H9 (cell line): ENCODE measurements around the gene CALML5. TPM values are rescaled to one million over a fixed set of nuclear protein-coding genes. Genes with fewer than 3 reads are reported as not detected.

ENCODE experiments used
- DNase-seq: peaks from one replicate; pipeline ENCODE4 v3.0.0-alpha.2; 2017
- H2AFZ ChIP-seq: one replicate; pipeline ENCODE4 v1.6.1; 2013; ENCODE audit warnings: mild to moderate bottlenecking, low read length, control low read depth, moderate library complexity
- H2AK5ac ChIP-seq: 2 replicates; pipeline ENCODE4 v1.6.1; 2013; ENCODE audit warnings: low read length, control low read depth, mixed read lengths; ENCODE audit not compliant: insufficient read length
- H2BK120ac ChIP-seq: one replicate; pipeline ENCODE4 v1.6.1; 2013; ENCODE audit warnings: low read depth, mild to moderate bottlenecking, low read length, control low read depth, inconsistent platforms; ENCODE audit not compliant: poor library complexity, severe bottlenecking
- H2BK12ac ChIP-seq: 2 replicates; pipeline ENCODE4 v1.6.1; 2013; ENCODE audit warnings: low read length, control low read depth, mixed read lengths, low read depth; ENCODE audit not compliant: insufficient read length
- H2BK15ac ChIP-seq: 2 replicates; pipeline ENCODE4 v1.6.1; 2013; ENCODE audit warnings: low read depth, low read length, control low read depth
- H2BK20ac ChIP-seq: one replicate; pipeline ENCODE4 v1.6.1; 2013; ENCODE audit warnings: low read depth, mild to moderate bottlenecking, low read length, control low read depth, inconsistent platforms; ENCODE audit not compliant: poor library complexity, severe bottlenecking
- H2BK5ac ChIP-seq: 2 replicates; pipeline ENCODE4 v1.6.1; 2013; ENCODE audit warnings: low read length, control low read depth, mixed read lengths; ENCODE audit not compliant: insufficient read length
- H3K14ac ChIP-seq: 2 replicates; pipeline ENCODE4 v1.6.1; 2013; ENCODE audit warnings: low read length, control low read depth; ENCODE audit not compliant: insufficient read depth
- H3K18ac ChIP-seq: 2 replicates; pipeline ENCODE4 v1.6.1; 2013; ENCODE audit warnings: low read depth, mild to moderate bottlenecking, mixed read lengths, low read length, control low read depth; ENCODE audit not compliant: insufficient read length
- H3K23ac ChIP-seq: 2 replicates; pipeline ENCODE4 v1.6.1; 2013; ENCODE audit warnings: low read length, control low read depth, mixed read lengths, low read depth; ENCODE audit not compliant: insufficient read length
- H3K23me2 ChIP-seq: 2 replicates; pipeline ENCODE4 v1.6.1; 2013; ENCODE audit warnings: low read depth, mild to moderate bottlenecking, mixed read lengths, low read length, control low read depth; ENCODE audit not compliant: insufficient read length, poor library complexity, severe bottlenecking
- H3K27ac ChIP-seq: 2 replicates; pipeline ENCODE4 v1.5.1; 2013; ENCODE audit warnings: low read length, control low read depth, mixed read lengths, low read depth; ENCODE audit not compliant: insufficient read length
- H3K27me3 ChIP-seq: 2 replicates; pipeline ENCODE4 v1.6.1; 2013; ENCODE audit warnings: low read length, control low read depth, inconsistent platforms; ENCODE audit not compliant: insufficient read depth
- H3K4ac ChIP-seq: 2 replicates; pipeline ENCODE4 v1.6.1; 2013; ENCODE audit warnings: low read depth, mild to moderate bottlenecking, control low read depth, inconsistent platforms, low read length, moderate library complexity
- H3K4me1 ChIP-seq: 2 replicates; pipeline ENCODE4 v1.6.1; 2013; ENCODE audit warnings: low read length, control low read depth, inconsistent platforms; ENCODE audit not compliant: insufficient read depth
- H3K4me2 ChIP-seq: 2 replicates; pipeline ENCODE4 v1.6.1; 2013; ENCODE audit warnings: low read length, control low read depth, mixed read lengths; ENCODE audit not compliant: insufficient read length, insufficient read depth
- H3K56ac ChIP-seq: 2 replicates; pipeline ENCODE4 v1.6.1; 2013; ENCODE audit warnings: low read depth, mild to moderate bottlenecking, mixed read lengths, low read length, control low read depth; ENCODE audit not compliant: insufficient read length
- H3K79me1 ChIP-seq: 2 replicates; pipeline ENCODE4 v1.6.1; 2013; ENCODE audit warnings: low read depth, mild to moderate bottlenecking, moderate library complexity, low read length, control low read depth, inconsistent platforms; ENCODE audit not compliant: insufficient read depth, poor library complexity, severe bottlenecking
- H3K79me2 ChIP-seq: 2 replicates; pipeline ENCODE4 v1.6.1; 2013; ENCODE audit warnings: low read length, control low read depth, inconsistent platforms; ENCODE audit not compliant: insufficient read depth
- H3K9ac ChIP-seq: 2 replicates; pipeline ENCODE4 v1.6.1; 2013; ENCODE audit warnings: low read length, control low read depth, mixed read lengths; ENCODE audit not compliant: insufficient read length; ENCODE audit errors: extremely low read depth
- H3K9me3 ChIP-seq: one replicate; pipeline ENCODE4 v1.6.1; 2013; ENCODE audit warnings: low read depth, low read length, inconsistent platforms; ENCODE audit not compliant: control insufficient read depth
- H3T11ph ChIP-seq: one replicate; pipeline ENCODE4 v1.6.1; 2013; ENCODE audit warnings: mild to moderate bottlenecking, low read length, control low read depth, inconsistent platforms
- H4K20me1 ChIP-seq: one replicate; pipeline ENCODE4 v1.6.1; 2013; ENCODE audit not compliant: control insufficient read depth, insufficient read length, insufficient read depth
- H4K5ac ChIP-seq: 2 replicates; pipeline ENCODE4 v1.6.1; 2013; ENCODE audit warnings: low read depth, mild to moderate bottlenecking, mixed read lengths, low read length, control low read depth; ENCODE audit not compliant: insufficient read length
- H4K8ac ChIP-seq: replicated peaks from 2 replicates; pipeline ENCODE4 v1.6.1; 2013; ENCODE audit warnings: low read length, control low read depth, mixed read lengths, low read depth; ENCODE audit not compliant: insufficient read length
- H4K91ac ChIP-seq: 2 replicates; pipeline ENCODE4 v1.6.1; 2013; ENCODE audit warnings: low read depth, mild to moderate bottlenecking, moderate library complexity, mixed read lengths, low read length, control low read depth; ENCODE audit not compliant: insufficient read length
- H3K27ac Mint-ChIP-seq, 3 experiments: 2 replicates in 2 of 3; 3 replicates in 1 of 3; pipeline ENCODE4 v1.8.0; 2020 to 2021; ENCODE audit warnings: mixed read lengths in 3 of 3, mild to moderate bottlenecking in 1 of 3, moderate library complexity in 1 of 3
- H3K27me3 Mint-ChIP-seq: 2 replicates; pipeline ENCODE4 v1.8.0; 2021; ENCODE audit warnings: low read depth, mild to moderate bottlenecking, moderate library complexity, mixed read lengths
- H3K36me3 Mint-ChIP-seq, 3 experiments: 2 replicates in 2 of 3; 3 replicates in 1 of 3; pipeline ENCODE4 v1.8.0; 2020 to 2021; ENCODE audit warnings: low read depth in 3 of 3, mixed read lengths in 3 of 3; ENCODE audit not compliant: insufficient read depth in 1 of 3
- H3K4me1 Mint-ChIP-seq, 2 experiments: 2 replicates each; pipeline ENCODE4 v1.8.0; 2020; ENCODE audit warnings: mixed read lengths in 2 of 2
- H3K4me3 Mint-ChIP-seq, 2 experiments: 2 replicates in 1 of 2; 3 replicates in 1 of 2; pipeline ENCODE4 v1.8.0; 2020 to 2021; ENCODE audit warnings: mild to moderate bottlenecking in 2 of 2, mixed read lengths in 2 of 2, moderate library complexity in 1 of 2
- H3K9me3 Mint-ChIP-seq, 2 experiments: 2 replicates in 1 of 2; 3 replicates in 1 of 2; pipeline ENCODE4 v1.8.0; 2020; ENCODE audit warnings: mild to moderate bottlenecking in 2 of 2, mixed read lengths in 2 of 2, moderate library complexity in 1 of 2
- WGBS: extraction: QIAGEN DNeasy Blood & Tissue Kit; methylation state at CpG from one replicate; pipeline ENCODE4 v1.1.7; 2013; ENCODE audit warnings: missing lambda C conversion rate, low lambda C conversion rate, mixed read lengths; ENCODE audit not compliant: insufficient read length; ENCODE audit errors: extremely low coverage; 5-methylcytosine and 5-hydroxymethylcytosine counted together
- total RNA-seq: library from RNA; stranded (reverse); gene quantifications from 2 replicates; pipeline ENCODE4 v1.2.1, GENCODE V29; 2021
- TF ChIP-seq, protein P1 (sequence below): fragments of 200-600 bp; sonication (generic); conservative IDR thresholded peaks from 3 replicates; pipeline ENCODE4 v1.8.0; 2021; ENCODE audit warnings: antibody characterized with exemption, mild to moderate bottlenecking

Gene CALML5
- total RNA-seq, 1 experiment from 2014 or later = not detected

DNA sequence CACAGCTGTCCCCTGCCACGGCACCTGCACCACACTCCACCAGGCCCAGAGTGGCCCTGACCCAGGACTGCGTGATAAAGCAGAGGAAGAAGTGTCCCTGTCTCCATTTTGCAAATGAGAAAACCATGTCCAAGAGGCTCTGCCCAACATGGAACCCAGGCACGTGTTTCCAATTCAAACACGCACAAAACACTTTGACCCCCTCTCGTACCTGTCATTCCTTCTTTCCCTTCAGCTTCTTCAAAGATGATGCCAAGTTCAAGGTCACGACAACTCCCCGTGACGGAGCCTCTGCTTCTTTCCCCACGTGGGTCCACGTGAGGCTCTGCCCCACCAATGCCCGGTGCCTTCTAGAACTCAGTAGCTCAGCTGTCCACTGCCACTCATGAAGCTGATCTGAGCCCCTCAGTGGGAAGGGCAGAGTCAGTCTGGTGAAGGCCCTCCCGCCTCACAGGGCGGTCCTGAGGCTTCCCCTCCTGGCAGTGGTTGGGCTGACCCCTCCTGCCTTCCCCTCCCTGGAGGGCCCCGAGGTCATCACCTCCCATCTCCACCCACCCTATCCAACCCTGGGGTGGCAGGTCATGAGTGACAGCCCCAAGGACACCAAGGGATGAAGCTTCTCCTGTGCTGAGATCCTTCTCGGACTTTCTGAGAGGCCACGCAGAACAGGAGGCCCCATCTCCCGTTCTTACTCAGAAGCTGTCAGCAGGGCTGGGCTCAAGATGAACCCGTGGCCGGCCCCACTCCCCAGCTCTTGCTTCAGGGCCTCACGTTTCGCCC lies 19.0 kb downstream of the CALML5 start:
- H2AFZ ChIP-seq = no peak overlapping the region
- no peaks in the 10 kb centered on the region for H3K27me3 ChIP-seq
- H3T11ph ChIP-seq = no peak overlapping the region
- no peak overlapping the region for H3K56ac ChIP-seq
- Mint-ChIP-seq H3K27me3 (peaks cover 3% of the 10 kb centered on the region), H3K36me3 (no peaks in the 10 kb centered on the region), H3K9me3 (peaks cover 0 to 3% of the 10 kb centered on the region in 2 experiments; a peak in 2 of 5 replicates), H3K4me3 (no peak overlapping the region), H3K27ac (peak overlapping the region in 1 of 3 experiments; percentile 87; a peak in 2 of 7 replicates), H3K4me1 (peaks cover 6 to 13% of the 10 kb centered on the region in 2 experiments)
- H2AK5ac ChIP-seq = no peak overlapping the region
- H2BK5ac ChIP-seq = no peak overlapping the region
- no peak overlapping the region for H3K23ac ChIP-seq
- H3K14ac ChIP-seq = no peak overlapping the region; the same call in 1 of the 2 replicates
- H3K18ac ChIP-seq = no peak overlapping the region
- DNase-seq = no peak
- no peak overlapping the region for H4K5ac ChIP-seq
- H3K79me1 ChIP-seq = no peaks in the 10 kb centered on the region
- no peak overlapping the region for H3K4ac ChIP-seq
- no peak overlapping the region for H2BK120ac ChIP-seq
- H4K91ac ChIP-seq = no peak overlapping the region
- H3K9me3 ChIP-seq = no peaks in the 10 kb centered on the region
- H3K4me2 ChIP-seq = no peak overlapping the region
- H4K20me1 ChIP-seq = no peaks in the 10 kb centered on the region
- TF ChIP-seq, protein P1, sequence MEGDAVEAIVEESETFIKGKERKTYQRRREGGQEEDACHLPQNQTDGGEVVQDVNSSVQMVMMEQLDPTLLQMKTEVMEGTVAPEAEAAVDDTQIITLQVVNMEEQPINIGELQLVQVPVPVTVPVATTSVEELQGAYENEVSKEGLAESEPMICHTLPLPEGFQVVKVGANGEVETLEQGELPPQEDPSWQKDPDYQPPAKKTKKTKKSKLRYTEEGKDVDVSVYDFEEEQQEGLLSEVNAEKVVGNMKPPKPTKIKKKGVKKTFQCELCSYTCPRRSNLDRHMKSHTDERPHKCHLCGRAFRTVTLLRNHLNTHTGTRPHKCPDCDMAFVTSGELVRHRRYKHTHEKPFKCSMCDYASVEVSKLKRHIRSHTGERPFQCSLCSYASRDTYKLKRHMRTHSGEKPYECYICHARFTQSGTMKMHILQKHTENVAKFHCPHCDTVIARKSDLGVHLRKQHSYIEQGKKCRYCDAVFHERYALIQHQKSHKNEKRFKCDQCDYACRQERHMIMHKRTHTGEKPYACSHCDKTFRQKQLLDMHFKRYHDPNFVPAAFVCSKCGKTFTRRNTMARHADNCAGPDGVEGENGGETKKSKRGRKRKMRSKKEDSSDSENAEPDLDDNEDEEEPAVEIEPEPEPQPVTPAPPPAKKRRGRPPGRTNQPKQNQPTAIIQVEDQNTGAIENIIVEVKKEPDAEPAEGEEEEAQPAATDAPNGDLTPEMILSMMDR = no peak
- peaks cover 10% of the 10 kb centered on the region; the same call in 1 of the 2 replicates for H3K4me1 ChIP-seq
- H2BK12ac ChIP-seq = no peak overlapping the region
- no peaks in the 10 kb centered on the region for H3K79me2 ChIP-seq
- WGBS = no CpG with 5 or more reads among the region's 21 CpGs
- no peak overlapping the region for H2BK20ac ChIP-seq
- H3K9ac ChIP-seq = no peak overlapping the region
- H3K23me2 ChIP-seq = no peaks in the 10 kb centered on the region
- no peak overlapping the region for H4K8ac ChIP-seq
- no peak overlapping the region for H3K27ac ChIP-seq
- no peak overlapping the region for H2BK15ac ChIP-seq
